IPS DF 6.9 (cell line): ENCODE results near the gene OR5C1.
"Not testable (repeated sequence)": the region's sequence is repeated elsewhere in the genome, so short reads cannot be mapped to it uniquely, and the experiment has no call there.

Experiments used
- DNase-seq: peaks from one replicate; pipeline ENCODE4 v3.0.0-alpha.2; 2013; ENCODE audit warnings: low read depth, low spot score
- H3K27ac ChIP-seq: one replicate; pipeline ENCODE4 v1.5.1; 2013; ENCODE audit warnings: low read length, control low read depth
- H3K27me3 ChIP-seq: 2 replicates; pipeline ENCODE4 v1.6.1; 2013; ENCODE audit warnings: mild to moderate bottlenecking, low read length; ENCODE audit not compliant: control insufficient read depth, insufficient read depth
- H3K36me3 ChIP-seq: 2 replicates; pipeline ENCODE4 v1.6.1; 2013; ENCODE audit warnings: low read length; ENCODE audit not compliant: control insufficient read depth, insufficient read depth
- H3K4me1 ChIP-seq: 2 replicates; pipeline ENCODE4 v1.6.1; 2013; ENCODE audit warnings: low read length; ENCODE audit not compliant: control insufficient read depth, insufficient read depth
- H3K4me3 ChIP-seq: 2 replicates; pipeline ENCODE4 v1.5.1; 2013; ENCODE audit warnings: mild to moderate bottlenecking, low read length
- H3K9me3 ChIP-seq: 2 replicates; pipeline ENCODE4 v1.6.1; 2013; ENCODE audit warnings: low read length, inconsistent platforms; ENCODE audit not compliant: control insufficient read depth, insufficient read depth
- WGBS: extraction: QIAGEN DNeasy Blood & Tissue Kit; methylation state at CpG from one replicate; pipeline ENCODE4 v1.1.7; 2013; ENCODE audit warnings: mixed read lengths, missing lambda C conversion rate; ENCODE audit not compliant: insufficient read length, insufficient coverage; 5-methylcytosine and 5-hydroxymethylcytosine counted together

OR5C1 gene

DNA sequence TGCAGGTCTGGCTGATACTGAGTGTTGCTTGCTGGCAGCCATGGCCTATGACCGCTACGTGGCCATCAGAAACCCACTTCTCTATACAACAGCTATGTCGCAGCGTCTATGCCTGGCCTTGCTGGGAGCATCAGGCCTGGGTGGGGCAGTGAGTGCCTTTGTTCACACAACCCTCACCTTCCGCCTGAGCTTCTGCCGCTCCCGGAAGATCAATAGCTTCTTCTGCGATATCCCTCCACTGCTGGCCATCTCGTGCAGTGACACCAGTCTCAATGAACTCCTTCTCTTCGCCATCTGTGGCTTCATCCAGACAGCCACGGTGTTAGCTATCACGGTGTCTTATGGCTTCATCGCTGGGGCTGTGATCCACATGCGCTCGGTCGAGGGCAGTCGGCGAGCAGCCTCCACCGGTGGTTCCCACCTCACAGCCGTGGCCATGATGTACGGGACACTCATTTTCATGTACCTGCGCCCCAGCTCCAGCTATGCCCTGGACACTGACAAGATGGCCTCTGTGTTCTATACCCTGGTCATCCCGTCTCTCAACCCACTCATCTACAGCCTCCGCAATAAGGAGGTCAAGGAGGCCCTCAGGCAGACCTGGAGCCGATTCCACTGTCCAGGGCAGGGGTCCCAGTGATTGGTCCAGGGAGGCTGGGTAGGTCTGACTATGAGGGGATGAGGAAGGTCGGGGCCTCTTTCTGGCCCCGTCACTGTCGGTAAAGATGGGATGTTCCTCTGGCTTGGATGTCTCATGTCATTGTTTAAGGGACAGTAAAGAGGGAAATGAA is 718 bp downstream of the OR5C1 start:
- Histone ChIP-seq H3K4me1 (no peaks in the 10 kb centered on the region), H3K27me3 (no peaks in the 10 kb centered on the region), H3K4me3 (no peak overlapping the region), H3K9me3 (no peaks in the 10 kb centered on the region), H3K36me3 (no peaks in the 10 kb centered on the region), H3K27ac (no peak overlapping the region)
- WGBS = no CpG with 5 or more reads among the region's 28 CpGs
- DNase-seq = no peak

DNA sequence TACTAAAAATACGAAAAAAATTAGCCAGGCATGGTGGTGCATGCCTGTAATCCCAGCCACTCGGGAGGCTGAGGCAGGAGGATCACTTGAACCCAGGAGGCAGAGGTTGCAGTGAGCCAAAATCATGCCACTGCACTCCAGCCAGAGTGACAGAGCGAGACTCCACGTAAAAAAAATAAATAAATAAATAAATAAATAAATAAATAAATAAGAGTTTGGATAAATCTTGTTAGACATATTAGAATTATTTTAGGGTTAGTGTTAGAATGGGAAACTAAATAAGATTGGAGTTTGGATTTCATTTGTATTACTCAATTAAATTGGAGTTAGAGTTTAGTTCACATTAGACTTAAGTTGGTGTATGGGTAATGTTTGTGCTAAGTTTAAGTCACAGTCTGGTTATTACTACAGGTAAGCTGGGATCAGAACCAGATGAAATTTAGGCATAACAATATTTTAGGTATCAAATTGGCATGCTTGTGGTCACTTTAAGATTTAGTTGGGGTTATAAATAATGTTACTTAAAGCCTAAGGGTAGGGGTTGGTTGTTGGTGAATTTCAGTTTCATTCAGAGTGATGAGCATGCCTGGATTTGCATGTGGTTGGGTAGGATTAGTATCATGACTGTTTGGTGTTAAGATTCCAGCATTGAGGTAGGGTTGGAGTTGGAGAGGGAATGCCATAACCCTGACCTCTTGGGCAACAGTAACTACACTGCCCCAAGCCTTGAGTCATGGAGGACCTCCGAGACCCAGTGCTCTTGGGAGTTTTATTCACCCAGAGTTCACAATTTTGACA is 3.3 kb downstream of the OR5C1 start:
- Histone ChIP-seq H3K9me3 (no peaks in the 10 kb centered on the region), H3K4me3 (no peak overlapping the region), H3K4me1 (no peaks in the 10 kb centered on the region), H3K36me3 (no peaks in the 10 kb centered on the region), H3K27ac (no peak overlapping the region), H3K27me3 (no peaks in the 10 kb centered on the region; the same call in 1 of the 2 replicates)
- no CpG with 5 or more reads among the region's 5 CpGs for WGBS
- no peak for DNase-seq

DNA sequence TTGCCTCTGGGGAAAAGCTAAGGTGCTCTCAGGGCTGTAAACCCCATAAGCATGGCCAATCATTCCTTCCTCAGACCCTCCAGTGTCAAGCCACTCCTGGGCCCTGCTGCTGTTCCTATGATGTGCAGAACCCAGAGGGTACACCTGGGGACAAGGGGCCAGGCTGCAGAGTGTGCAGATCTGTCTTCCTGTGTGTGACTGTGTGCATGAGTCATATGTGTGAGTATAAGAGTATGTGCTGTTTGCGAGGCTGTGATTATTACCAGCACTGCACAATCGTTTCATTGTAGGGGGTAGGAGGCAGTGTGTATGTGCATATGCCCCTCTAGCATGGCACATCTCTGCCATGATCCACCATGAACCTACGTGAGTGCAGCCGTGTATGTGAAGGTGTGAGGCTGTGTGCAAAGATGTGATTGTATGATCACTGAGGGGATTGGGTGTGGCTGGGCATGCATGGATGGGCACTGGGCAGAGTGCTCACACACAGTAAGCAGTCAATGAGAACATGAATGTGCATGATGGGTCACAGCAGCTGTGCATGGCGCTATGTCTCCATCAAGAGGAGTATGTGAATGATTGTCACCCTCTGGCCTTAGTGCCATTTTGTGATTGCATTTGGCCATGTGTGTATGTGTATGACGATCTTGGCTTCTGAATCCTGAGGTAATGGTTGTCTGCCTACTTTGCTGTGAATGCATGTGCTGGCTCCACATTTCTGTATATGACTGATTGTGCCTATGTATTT is 8.8 kb downstream of the OR5C1 start:
- no peak overlapping the region for H3K4me3 ChIP-seq
- WGBS = no CpG with 5 or more reads among the region's 6 CpGs
- no peak overlapping the region for H3K27ac ChIP-seq
- no peaks in the 10 kb centered on the region for H3K36me3 ChIP-seq
- DNase-seq = no peak
- peaks cover 2% of the 10 kb centered on the region; the same call in 1 of the 2 replicates for H3K9me3 ChIP-seq
- no peaks in the 10 kb centered on the region; the same call in 1 of the 2 replicates for H3K27me3 ChIP-seq
- no peaks in the 10 kb centered on the region for H3K4me1 ChIP-seq

DNA sequence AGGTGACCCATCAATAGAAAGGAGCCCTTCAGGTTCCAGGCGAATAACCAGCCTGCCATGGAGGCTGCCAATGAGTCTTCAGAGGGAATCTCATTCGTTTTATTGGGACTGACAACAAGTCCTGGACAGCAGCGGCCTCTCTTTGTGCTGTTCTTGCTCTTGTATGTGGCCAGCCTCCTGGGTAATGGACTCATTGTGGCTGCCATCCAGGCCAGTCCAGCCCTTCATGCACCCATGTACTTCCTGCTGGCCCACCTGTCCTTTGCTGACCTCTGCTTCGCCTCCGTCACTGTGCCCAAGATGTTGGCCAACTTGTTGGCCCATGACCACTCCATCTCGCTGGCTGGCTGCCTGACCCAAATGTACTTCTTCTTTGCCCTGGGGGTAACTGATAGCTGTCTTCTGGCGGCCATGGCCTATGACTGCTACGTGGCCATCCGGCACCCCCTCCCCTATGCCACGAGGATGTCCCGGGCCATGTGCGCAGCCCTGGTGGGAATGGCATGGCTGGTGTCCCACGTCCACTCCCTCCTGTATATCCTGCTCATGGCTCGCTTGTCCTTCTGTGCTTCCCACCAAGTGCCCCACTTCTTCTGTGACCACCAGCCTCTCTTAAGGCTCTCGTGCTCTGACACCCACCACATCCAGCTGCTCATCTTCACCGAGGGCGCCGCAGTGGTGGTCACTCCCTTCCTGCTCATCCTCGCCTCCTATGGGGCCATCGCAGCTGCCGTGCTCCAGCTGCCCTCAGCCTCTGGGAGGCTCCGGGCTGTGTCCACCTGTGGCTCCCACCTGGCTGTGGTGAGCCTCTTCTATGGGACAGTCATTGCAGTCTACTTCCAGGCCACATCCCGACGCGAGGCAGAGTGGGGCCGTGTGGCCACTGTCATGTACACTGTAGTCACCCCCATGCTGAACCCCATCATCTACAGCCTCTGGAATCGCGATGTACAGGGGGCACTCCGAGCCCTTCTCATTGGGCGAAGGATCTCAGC is 11.6 kb downstream of the OR5C1 start, which contains the start of gene OR1K1:
TSS of gene OR1K1 (plus strand) at position 58 of the 995 bp plus-strand sequence. CDS start at position 58, 0 bp downstream.
- no peaks in the 10 kb centered on the region for H3K36me3 ChIP-seq
- H3K9me3 ChIP-seq = peaks cover 2% of the 10 kb centered on the region; the same call in 1 of the 2 replicates
- H3K4me1 ChIP-seq = no peaks in the 10 kb centered on the region
- H3K4me3 ChIP-seq = no peak within 1 kb of the TSS
- no peak within 1 kb of the TSS for H3K27ac ChIP-seq
- no peak for DNase-seq
- no peaks in the 10 kb centered on the region; the same call in 1 of the 2 replicates for H3K27me3 ChIP-seq
- no CpG with 5 or more reads among the region's 30 CpGs for WGBS

DNA sequence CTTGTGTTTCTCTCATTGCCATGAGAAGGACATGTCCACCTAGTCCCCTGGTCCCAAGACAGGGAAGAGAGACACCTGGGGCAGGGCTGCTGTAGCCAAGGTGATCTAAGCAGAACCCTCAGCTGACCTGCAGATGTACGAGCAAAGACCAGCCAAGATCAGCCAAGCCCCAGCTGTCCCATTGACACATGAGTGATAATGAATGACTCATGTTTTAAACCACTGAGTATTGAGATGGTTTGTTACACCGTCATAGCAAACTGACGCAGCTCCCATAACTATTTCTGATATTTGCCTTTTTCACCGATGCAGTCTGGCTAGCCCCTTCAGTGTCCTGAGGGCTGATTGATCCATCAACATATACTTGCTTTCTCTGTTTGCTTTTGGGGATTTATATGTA is 17.9 kb downstream of the OR5C1 start:
- DNase-seq = no peak
- Histone ChIP-seq H3K27ac (no peak overlapping the region), H3K9me3 (no peaks in the 10 kb centered on the region), H3K27me3 (no peaks in the 10 kb centered on the region), H3K4me3 (no peak overlapping the region), H3K4me1 (no peaks in the 10 kb centered on the region), H3K36me3 (no peaks in the 10 kb centered on the region)
- WGBS = no CpG with 5 or more reads among the region's 4 CpGs

DNA sequence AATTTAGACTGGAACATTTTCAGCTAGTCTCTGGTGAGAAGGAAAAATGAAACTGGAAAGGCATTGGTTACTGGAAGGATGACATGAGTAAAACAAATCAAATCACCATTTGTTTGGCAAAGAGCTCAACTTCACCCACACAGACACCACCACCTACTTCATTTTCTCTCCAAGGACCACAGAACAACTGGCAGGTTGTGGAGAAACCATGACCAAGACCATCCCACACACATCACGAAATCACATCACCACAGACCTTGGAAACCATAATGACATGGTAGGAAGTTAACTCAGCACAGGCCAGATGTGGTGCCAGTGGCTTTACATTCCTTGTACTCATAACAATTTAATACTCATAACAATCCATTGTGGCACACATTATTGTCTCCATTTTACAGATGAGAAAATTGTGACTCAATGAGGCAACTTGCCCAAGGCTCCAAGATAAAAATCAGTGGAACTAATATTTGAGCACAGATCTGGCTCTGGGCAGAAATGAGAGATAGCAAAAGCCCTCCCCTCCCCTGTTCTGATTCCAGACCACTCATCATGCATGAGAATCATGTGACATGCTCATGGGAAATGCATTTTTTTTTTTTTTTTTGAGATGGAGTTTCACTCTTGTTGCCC is 18.7 kb downstream of the OR5C1 start:
- H3K36me3 ChIP-seq = no peaks in the 10 kb centered on the region
- no peak overlapping the region for H3K4me3 ChIP-seq
- H3K4me1 ChIP-seq = no peaks in the 10 kb centered on the region
- no peaks in the 10 kb centered on the region for H3K9me3 ChIP-seq
- DNase-seq = no peak
- H3K27ac ChIP-seq = no peak overlapping the region
- WGBS = no CpG with 5 or more reads among the region's 1 CpG
- no peaks in the 10 kb centered on the region for H3K27me3 ChIP-seq

DNA sequence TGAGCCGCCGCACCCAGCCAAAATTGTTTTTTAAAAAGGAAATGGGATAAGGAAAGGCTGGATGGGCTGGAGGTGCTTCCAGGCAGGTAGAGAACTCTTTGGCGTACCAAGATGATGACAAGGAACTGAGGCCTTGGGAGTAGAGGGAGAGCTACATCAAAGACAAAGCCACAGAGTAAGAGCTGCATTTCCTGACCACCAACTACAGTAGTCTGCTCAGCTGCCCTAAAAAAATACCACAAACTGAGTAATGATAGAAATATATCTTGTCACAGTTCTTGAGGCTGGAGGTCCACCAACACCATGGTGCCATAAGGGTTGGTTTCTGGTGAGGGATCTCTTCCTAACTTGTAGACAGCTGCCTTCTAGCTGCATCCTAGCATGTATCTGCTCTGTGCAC is 19.4 kb downstream of the OR5C1 start:
- H3K4me1 ChIP-seq = no peaks in the 10 kb centered on the region
- H3K27ac ChIP-seq = no peak overlapping the region
- H3K27me3 ChIP-seq = no peaks in the 10 kb centered on the region
- H3K4me3 ChIP-seq = no peak overlapping the region
- no peaks in the 10 kb centered on the region for H3K9me3 ChIP-seq
- no peaks in the 10 kb centered on the region for H3K36me3 ChIP-seq
- no peak for DNase-seq
- no CpG with 5 or more reads among the region's 3 CpGs for WGBS

DNA sequence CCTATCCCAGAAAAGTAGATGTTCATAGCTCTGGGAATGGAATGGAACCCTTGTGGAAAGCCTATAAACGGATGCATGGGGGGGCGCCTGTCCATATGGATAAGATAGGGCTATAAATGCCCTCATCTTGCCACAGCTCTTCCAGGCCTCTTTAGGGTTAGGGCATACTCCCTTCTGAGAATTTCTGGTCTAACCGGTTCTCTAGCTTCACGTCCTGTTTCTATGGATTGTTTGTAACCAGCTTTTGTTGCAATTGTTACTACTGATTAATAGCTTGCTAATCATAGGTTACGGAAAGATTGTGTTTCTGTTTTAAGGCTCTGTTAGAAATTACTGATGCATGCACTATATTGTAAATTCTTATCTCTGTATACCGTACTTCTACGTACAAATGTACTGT is 20.5 kb downstream of the OR5C1 start:
- not testable (repeated sequence) for H3K4me1 ChIP-seq, H3K27ac ChIP-seq, H3K36me3 ChIP-seq, H3K27me3 ChIP-seq, H3K4me3 ChIP-seq, DNase-seq, H3K9me3 ChIP-seq
- WGBS = no CpG with 5 or more reads among the region's 7 CpGs

DNA sequence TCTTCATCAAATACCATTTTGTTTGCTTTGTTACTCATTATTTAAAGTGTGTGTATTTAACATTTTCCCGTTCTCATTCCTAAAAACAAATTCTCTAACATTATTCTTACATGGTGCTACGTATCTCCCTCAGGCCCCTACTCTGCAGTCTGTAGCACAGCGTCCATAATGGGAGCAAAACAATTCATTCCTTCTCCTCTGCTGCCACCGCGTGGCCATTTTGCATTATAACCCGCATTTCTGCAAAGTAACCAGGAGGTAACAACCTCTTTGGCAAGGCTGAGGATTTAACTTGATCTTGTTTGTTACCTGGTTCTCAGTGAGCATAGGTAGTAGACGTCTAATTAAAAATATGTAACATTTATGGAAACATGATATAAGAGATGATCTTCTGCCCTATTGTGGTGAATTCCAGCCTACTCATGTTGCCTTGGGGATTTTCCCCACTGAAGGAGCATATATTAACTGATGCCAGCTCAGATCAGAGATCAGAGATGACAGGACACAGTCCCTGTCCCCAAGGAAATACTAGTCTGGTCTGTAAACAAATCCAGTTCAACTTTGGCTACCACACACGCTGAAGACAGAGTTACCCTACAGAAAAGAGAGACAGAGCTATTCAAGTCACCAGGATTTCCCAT is 21.7 kb downstream of the OR5C1 start:
- Histone ChIP-seq H3K36me3 (no peaks in the 10 kb centered on the region), H3K9me3 (no peaks in the 10 kb centered on the region), H3K27me3 (no peaks in the 10 kb centered on the region), H3K4me1 (no peaks in the 10 kb centered on the region), H3K4me3 (no peak overlapping the region), H3K27ac (no peak overlapping the region)
- DNase-seq = peak; percentile 87
- no CpG with 5 or more reads among the region's 8 CpGs for WGBS
